GM18867 (cell line): ENCODE data around the gene CDK5.

ENCODE experiments used
- ATAC-seq: cut with Tn5 transposase; IDR thresholded peaks from one replicate; pipeline ENCODE4 v1.9.1; 2021; ENCODE audit warnings: mild to moderate bottlenecking, moderate library complexity; ENCODE audit not compliant: unreplicated experiment

The CDK5 gene

DNA sequence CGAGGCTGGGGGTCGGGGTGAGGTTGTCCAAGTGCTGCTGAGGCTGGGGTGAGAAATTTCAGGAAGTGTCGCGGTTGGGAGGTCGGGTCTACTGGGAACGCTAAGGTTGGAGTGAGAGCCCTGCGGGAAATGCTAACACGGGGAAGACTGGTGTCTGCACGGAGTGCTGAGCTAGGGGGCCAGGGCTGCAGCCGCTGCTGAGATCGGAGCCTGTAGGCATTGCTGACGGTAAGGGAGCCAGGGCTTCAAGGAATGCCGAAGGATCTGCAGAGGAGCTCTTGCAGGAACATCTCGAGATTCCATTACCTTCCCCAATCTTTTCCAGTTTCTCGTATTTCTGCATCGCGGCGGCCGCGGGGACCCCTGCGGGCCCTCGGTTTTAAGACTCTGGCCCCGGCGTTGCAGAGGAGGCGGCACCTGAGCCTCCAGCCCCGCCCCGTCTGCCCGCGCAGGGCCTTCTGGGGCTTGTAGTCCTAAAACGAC, at the start of gene CDK5:
Gene CDK5 (minus strand): TSS at position 392 of the 483 bp plus-strand sequence. CDS start 49 bp downstream, at position 343.
- ATAC-seq: peak; percentile 5

DNA sequence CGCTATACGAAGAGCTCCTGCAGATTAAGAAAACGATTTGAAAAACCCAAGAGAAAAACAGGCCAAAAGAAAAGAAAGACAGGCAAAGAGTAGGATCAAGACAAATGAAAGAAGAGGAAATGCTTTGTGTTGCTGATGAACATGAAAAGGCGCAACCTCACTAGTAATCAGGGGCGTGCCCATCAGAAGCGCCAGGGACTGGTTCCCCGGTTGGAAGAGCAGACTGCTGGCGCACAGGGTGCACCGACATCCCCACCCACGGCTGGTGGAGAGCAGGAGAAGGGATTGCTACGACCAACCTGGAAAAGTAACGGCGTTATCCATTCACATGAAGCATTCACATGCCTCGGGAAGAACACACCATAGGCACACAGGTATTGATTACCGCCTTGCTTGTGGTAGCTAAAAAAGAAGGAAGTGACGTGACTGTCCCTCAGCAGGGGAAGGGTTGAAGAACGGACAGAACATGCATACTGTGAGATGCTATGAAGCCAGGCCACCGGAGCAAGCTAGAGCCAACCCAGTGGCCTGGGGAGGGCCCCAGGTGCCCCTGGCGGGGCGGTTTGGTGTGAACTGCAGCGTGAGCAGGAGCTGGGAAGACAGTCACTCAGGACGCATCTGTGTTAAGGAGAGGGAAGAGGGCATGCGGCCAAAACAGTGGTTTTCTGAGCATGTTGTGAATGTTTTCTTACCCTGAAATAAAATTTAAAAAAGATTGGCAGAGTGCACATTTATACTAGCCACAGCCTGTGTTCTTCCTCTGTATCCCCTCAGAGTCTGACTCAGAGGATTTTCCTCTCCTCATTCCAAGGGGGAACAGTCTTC, 46.9 kb upstream of the CDK5 start:
- ATAC-seq: no peak

- no peak for ATAC-seq
These were observed 46.3 kb upstream of the CDK5 start for GRCh38 chr7:151103973-151104372.

DNA sequence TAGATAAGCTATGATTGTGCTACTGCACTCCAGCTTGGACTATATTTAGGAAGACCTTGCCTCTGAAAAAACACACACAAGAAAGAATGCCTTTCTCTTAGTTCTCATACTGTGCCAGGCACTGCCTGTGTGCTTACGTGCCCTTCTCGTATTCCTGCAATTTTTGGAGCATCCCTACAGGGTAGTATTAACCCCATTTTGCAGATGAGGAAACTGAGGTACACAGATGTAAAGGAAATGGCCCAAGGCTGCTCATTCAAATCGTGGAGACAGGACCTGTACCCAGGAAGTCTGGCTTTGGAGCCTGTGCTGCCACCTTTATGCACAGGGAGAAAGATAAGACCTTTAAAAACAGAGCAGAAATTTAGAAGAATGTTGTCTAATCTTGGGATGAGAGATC, 45.3 kb upstream of the CDK5 start:
- no peak for ATAC-seq

- no peak for ATAC-seq
These were observed 44.1 kb upstream of the CDK5 start for GRCh38 chr7:151101621-151102396.

DNA sequence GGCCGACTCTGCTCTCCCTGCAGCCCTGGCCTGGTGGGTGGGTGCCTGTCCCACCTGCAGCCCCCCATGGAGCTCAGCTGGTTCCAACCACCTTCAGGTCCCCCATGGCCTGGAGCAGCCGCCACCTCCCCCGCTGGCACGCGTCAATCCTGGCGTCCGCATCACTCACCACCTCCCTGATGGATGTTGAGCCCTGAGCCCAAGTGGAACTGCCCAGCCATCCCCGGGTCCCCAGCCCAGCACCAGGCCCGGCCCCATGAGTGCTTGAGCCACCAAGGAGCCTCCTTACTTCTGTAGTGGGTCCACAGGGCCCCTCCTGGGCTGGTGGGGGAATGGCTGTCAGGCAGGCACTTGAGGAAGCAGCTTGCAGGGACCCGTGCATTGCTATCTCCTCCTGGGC, 43.2 kb upstream of the CDK5 start:
- ATAC-seq: no peak

- ATAC-seq: no peak
These were observed 42.0 kb upstream of the CDK5 start for GRCh38 chr7:151099486-151100211.

DNA sequence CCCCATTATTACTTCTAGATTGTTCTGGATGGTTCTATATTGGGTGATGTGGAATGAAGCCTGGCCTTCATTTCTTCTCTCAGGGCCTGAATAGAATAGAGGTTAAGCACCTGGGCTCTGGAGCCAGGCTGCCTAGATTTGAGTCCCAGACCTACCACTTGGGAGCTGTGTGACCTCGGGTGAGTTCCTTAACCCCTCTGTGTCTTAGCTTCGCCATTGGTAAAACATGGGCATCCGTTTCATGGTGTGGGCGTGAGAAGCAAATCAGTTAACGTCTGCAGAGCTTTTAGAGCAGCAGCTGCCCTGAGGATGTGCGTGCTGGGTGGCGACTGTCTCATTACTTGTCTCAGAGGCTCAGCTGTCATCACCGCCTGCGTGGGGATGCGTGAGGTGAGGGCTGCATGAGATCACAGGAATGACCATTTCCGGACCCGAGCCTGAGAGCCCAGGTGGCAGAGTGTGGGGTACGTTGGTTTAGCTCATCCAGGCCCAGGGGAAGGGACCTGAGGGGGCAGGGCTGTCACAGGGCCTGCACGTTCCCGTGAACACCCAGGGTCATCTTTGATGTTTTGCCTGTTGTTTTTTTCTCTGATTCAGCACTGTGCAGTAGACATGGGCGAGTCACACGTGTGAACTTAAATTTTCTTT, 38.3 kb upstream of the CDK5 start:
- no peak for ATAC-seq

- no peak for ATAC-seq
These were observed 37.6 kb upstream of the CDK5 start for GRCh38 chr7:151095123-151095797.

- no peak for ATAC-seq
These were observed 37.0 kb upstream of the CDK5 start for GRCh38 chr7:151094675-151095074.

GRCh38 chr7:151093748-151094147, 36.1 kb upstream of the CDK5 start:
- ATAC-seq: no peak

DNA sequence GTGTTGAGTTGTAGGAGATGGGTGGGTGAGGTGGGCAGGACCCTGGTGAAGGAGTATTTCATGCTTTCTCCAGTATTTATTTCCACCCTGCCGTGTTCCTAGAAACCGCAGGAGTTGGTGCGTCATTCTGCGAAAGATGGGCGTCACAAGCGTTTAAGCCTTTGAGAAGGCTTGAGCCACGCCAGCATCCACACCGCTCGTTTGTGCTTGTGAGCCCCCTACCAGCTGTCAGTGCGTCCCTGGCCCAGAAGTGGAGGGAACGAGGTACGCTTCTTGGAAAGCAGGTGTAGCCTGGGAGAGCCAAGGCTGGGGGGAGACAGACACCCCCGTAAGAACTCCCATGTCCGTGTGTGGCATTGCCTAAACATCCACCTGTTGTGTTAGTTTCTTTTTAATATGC, 34.3 kb upstream of the CDK5 start:
- ATAC-seq: no peak

GRCh38 chr7:151091431-151091830, 33.7 kb upstream of the CDK5 start:
- ATAC-seq: no peak

- no peak for ATAC-seq
These were observed 33.3 kb upstream of the CDK5 start for GRCh38 chr7:151091003-151091402.

DNA sequence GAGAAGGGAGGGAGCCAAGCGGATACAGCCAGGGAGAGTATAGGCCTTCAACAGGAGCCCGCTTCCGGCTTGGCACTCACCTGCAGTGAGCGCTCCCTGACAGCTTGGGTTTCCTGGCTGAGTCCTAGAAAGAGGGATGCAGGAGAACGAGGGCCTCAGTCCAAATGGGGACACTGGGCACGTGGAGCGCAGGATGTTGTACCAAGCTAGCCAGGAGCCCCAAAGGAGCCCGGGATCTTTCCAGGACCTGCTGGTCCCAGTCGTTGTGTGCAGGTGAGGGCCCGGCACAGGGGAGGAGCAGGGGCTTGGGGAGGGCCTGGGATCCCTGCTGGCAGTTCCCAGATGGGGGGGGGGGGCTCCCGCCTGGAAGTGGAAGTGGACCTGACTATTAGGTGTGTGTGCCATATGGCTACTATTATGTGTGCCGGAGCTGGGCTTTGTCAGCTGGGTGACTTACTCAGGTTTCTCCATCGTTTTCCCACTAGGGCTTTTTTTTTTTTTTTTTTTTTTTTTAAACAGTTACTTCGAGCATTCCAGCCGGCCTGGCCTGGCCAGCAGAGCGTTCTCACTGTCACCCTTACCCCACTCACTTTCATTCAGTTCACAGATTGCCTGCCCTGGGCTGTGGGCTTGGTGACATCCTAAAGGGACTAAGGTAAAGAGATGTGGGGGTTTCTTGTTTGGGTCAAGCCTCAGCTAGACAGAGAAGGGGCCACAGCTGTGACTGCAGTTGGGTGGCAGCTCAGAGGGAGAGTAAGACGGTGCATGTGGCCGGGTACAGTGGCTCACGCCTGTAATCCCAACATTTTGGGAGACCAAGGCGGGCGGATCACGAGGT, 32.4 kb upstream of the CDK5 start:
- no peak for ATAC-seq

GRCh38 chr7:151088856-151089699, 31.4 kb upstream of the CDK5 start:
- no peak for ATAC-seq

GRCh38 chr7:151088019-151088855, 30.5 kb upstream of the CDK5 start:
- ATAC-seq: no peak
